Neuronal stem cell (in vitro differentiated cells): ENCODE measurements around the gene EHMT1.

Experiments
- DNase-seq: peaks from one replicate; pipeline ENCODE4 v3.0.0-alpha.2; 2013; ENCODE audit warnings: low spot score
- H2AFZ ChIP-seq: one replicate; pipeline ENCODE4 v1.6.1; 2013; ENCODE audit warnings: mild to moderate bottlenecking, low read length, inconsistent platforms
- H2AK5ac ChIP-seq: 2 replicates; pipeline ENCODE4 v1.6.1; 2013; ENCODE audit warnings: low read depth, mild to moderate bottlenecking, inconsistent platforms, low read length, moderate library complexity, mixed read lengths
- H2BK120ac ChIP-seq: 2 replicates; pipeline ENCODE4 v1.6.1; 2013; ENCODE audit warnings: low read depth, mild to moderate bottlenecking, inconsistent platforms, low read length, moderate library complexity, mixed read lengths
- H2BK12ac ChIP-seq: one replicate; pipeline ENCODE4 v1.6.1; 2013; ENCODE audit warnings: low read length, inconsistent platforms
- H2BK15ac ChIP-seq: 2 replicates; pipeline ENCODE4 v1.6.1; 2013; ENCODE audit warnings: mild to moderate bottlenecking, low read length, inconsistent platforms, mixed read lengths
- H2BK5ac ChIP-seq: one replicate; pipeline ENCODE4 v1.6.1; 2013; ENCODE audit warnings: inconsistent platforms, mild to moderate bottlenecking, low read length, moderate library complexity
- H3K14ac ChIP-seq: one replicate; pipeline ENCODE4 v1.6.1; 2013; ENCODE audit warnings: low read length, inconsistent platforms
- H3K18ac ChIP-seq: 2 replicates; pipeline ENCODE4 v1.6.1; 2013; ENCODE audit warnings: low read length, inconsistent platforms
- H3K23ac ChIP-seq: 2 replicates; pipeline ENCODE4 v1.6.1; 2013; ENCODE audit warnings: low read depth, mild to moderate bottlenecking, mixed read lengths, low read length, inconsistent platforms; ENCODE audit not compliant: poor library complexity
- H3K27ac ChIP-seq: replicated peaks from 3 replicates; pipeline ENCODE4 v1.5.1; 2013; ENCODE audit warnings: low read length, inconsistent platforms
- H3K27me3 ChIP-seq, 3 experiments: 2 replicates each; pipeline ENCODE4 v1.6.1; 2013; ENCODE audit warnings: low read length in 3 of 3, mild to moderate bottlenecking in 2 of 3, inconsistent platforms in 1 of 3, low read depth in 1 of 3, mixed read lengths in 1 of 3, moderate library complexity in 1 of 3; ENCODE audit not compliant: control insufficient read depth in 3 of 3, insufficient read depth in 3 of 3
- H3K36me3 ChIP-seq, 2 donors: replicated peaks in 1 of 2; 2 replicates each; pipeline ENCODE4 v1.6.1; 2013; ENCODE audit warnings: low read length in 2 of 2; ENCODE audit not compliant: control insufficient read depth in 2 of 2, insufficient read depth in 2 of 2
- H3K4ac ChIP-seq: 2 replicates; pipeline ENCODE4 v1.6.1; 2013; ENCODE audit warnings: inconsistent platforms, mild to moderate bottlenecking, low read length, moderate library complexity
- H3K4me1 ChIP-seq, 2 donors: 1 replicate in 1 of 2; 2 replicates in 1 of 2; pipeline ENCODE4 v1.6.1; 2013; ENCODE audit warnings: low read length in 2 of 2, low read depth in 1 of 2; ENCODE audit not compliant: control insufficient read depth in 2 of 2, insufficient read depth in 1 of 2
- H3K4me2 ChIP-seq: one replicate; pipeline ENCODE4 v1.6.1; 2013; ENCODE audit warnings: mild to moderate bottlenecking, low read length, inconsistent platforms; ENCODE audit not compliant: insufficient read depth, poor library complexity, severe bottlenecking
- H3K4me3 ChIP-seq, 2 donors: 2 replicates each; pipeline ENCODE4 v1.5.1; 2013; ENCODE audit warnings: low read length in 2 of 2, mild to moderate bottlenecking in 2 of 2, inconsistent platforms in 1 of 2, moderate library complexity in 1 of 2
- H3K79me1 ChIP-seq: one replicate; pipeline ENCODE4 v1.6.1; 2013; ENCODE audit warnings: low read depth, mild to moderate bottlenecking, inconsistent platforms, low read length, moderate library complexity
- H3K9ac ChIP-seq: one replicate; pipeline ENCODE4 v1.6.1; 2013; ENCODE audit warnings: mild to moderate bottlenecking, low read depth, low read length, inconsistent platforms; ENCODE audit not compliant: poor library complexity
- H3K9me3 ChIP-seq, 2 donors: replicated peaks in 1 of 2; 2 replicates each; pipeline versions ENCODE3 to v1.6.1; 2013; ENCODE audit warnings: low read length in 2 of 2, mild to moderate bottlenecking in 2 of 2, inconsistent platforms in 1 of 2, low read depth in 1 of 2, mixed read lengths in 1 of 2, moderate library complexity in 1 of 2; ENCODE audit not compliant: control insufficient read depth in 2 of 2, insufficient read depth in 1 of 2
- H4K8ac ChIP-seq: one replicate; pipeline ENCODE4 v1.6.1; 2013; ENCODE audit warnings: low read depth, mild to moderate bottlenecking, inconsistent platforms, low read length, moderate library complexity
- H4K91ac ChIP-seq: one replicate; pipeline ENCODE4 v1.6.1; 2013; ENCODE audit warnings: low read length, low read depth, mild to moderate bottlenecking, inconsistent platforms; ENCODE audit not compliant: poor library complexity
- WGBS, 2 donors: extraction: QIAGEN DNeasy Blood & Tissue Kit; methylation state at CpG; one replicate each; pipeline ENCODE4 v1.1.7; 2013; ENCODE audit warnings: missing lambda C conversion rate in 2 of 2, mixed read lengths in 1 of 2; ENCODE audit not compliant: insufficient read length in 2 of 2, insufficient replicate concordance in 1 of 2; ENCODE audit errors: extremely low coverage in 2 of 2; 5-methylcytosine and 5-hydroxymethylcytosine counted together

The EHMT1 gene

GRCh38 chr9:137606005-137606621 is 12.7 kb upstream of the EHMT1 start:
- H3K4me1 ChIP-seq = peaks cover 13 to 16% of the 10 kb centered on the region in 2 donors
- peak overlapping the region; percentile 95 for H2AFZ ChIP-seq
- H3K14ac ChIP-seq = peak overlapping the region; percentile 56
- H4K8ac ChIP-seq = no peak overlapping the region
- no peak overlapping the region for H4K91ac ChIP-seq
- peak overlapping the region; percentile 86 for H3K4me2 ChIP-seq
- H3K4ac ChIP-seq = no peak overlapping the region
- H2BK12ac ChIP-seq = peak overlapping the region; percentile 41
- peak overlapping the region; percentile 85 for H2AK5ac ChIP-seq
- H2BK15ac ChIP-seq = peak overlapping the region; percentile 26
- H3K79me1 ChIP-seq = peaks cover 6% of the 10 kb centered on the region
- WGBS, 2 donors = no CpG with 5 or more reads among the region's 57 CpGs
- DNase-seq = no peak
- peak overlapping the region; percentile 98 for H3K23ac ChIP-seq
- no peak overlapping the region for H2BK120ac ChIP-seq
- no peaks in the 10 kb centered on the region for H3K9me3 ChIP-seq
- H3K4me3 ChIP-seq = peak overlapping the region; percentile 85 to 90
- H3K36me3 ChIP-seq = no peaks in the 10 kb centered on the region
- H3K27me3 ChIP-seq = peaks cover 0 to 8% (median 5%) of the 10 kb centered on the region in 3 experiments
- H3K18ac ChIP-seq = peak overlapping the region; percentile 93
- H2BK5ac ChIP-seq = no peak overlapping the region
- peak overlapping the region; percentile 93 for H3K9ac ChIP-seq
- H3K27ac ChIP-seq = peak overlapping the region; percentile 78

- no peak overlapping the region for H2AFZ ChIP-seq
- H4K91ac ChIP-seq = no peak overlapping the region
- H2AK5ac ChIP-seq = peak overlapping the region; percentile 85
- DNase-seq = no peak
- H3K36me3 ChIP-seq = no peaks in the 10 kb centered on the region
- H3K9ac ChIP-seq = peak overlapping the region; percentile 93
- H3K4me3 ChIP-seq = peak overlapping the region; percentile 85 to 90
- no CpG with 5 or more reads among the region's 13 CpGs for WGBS, 2 donors
- H4K8ac ChIP-seq = no peak overlapping the region
- H3K79me1 ChIP-seq = peaks cover 7% of the 10 kb centered on the region
- H3K23ac ChIP-seq = peak overlapping the region; percentile 98
- no peaks in the 10 kb centered on the region for H3K9me3 ChIP-seq
- H2BK5ac ChIP-seq = no peak overlapping the region
- H2BK15ac ChIP-seq = no peak overlapping the region
- no peak overlapping the region for H2BK12ac ChIP-seq
- H3K14ac ChIP-seq = no peak overlapping the region
- H2BK120ac ChIP-seq = no peak overlapping the region
- H3K27ac ChIP-seq = no peak overlapping the region
- H3K4me1 ChIP-seq = peaks cover 13 to 16% of the 10 kb centered on the region in 2 donors
- peak overlapping the region; percentile 74 for H3K18ac ChIP-seq
- H3K4me2 ChIP-seq = peak overlapping the region; percentile 86
- peaks cover 0 to 8% (median 5%) of the 10 kb centered on the region in 3 experiments for H3K27me3 ChIP-seq
- no peak overlapping the region for H3K4ac ChIP-seq
These were observed 12.1 kb upstream of the EHMT1 start for GRCh38 chr9:137606734-137607138.

GRCh38 chr9:137607141-137607857 is 11.5 kb upstream of the EHMT1 start:
- no peak for DNase-seq
- Histone ChIP-seq H2BK12ac (peak overlapping the region; percentile 4), H3K36me3 (no peaks in the 10 kb centered on the region), H4K8ac (no peak overlapping the region), H3K4me2 (no peak overlapping the region), H3K9me3 (no peaks in the 10 kb centered on the region), H2AFZ (no peak overlapping the region), H2AK5ac (peak overlapping the region; percentile 85), H2BK120ac (no peak overlapping the region), H3K27me3 (peaks cover 0 to 8% (median 5%) of the 10 kb centered on the region in 3 experiments), H3K4me3 (no peak overlapping the region), H4K91ac (no peak overlapping the region), H3K4ac (no peak overlapping the region), H2BK5ac (no peak overlapping the region), H3K79me1 (peaks cover 7% of the 10 kb centered on the region), H3K14ac (peak overlapping the region; percentile 9), H3K27ac (no peak overlapping the region), H3K4me1 (peaks cover 13 to 16% of the 10 kb centered on the region in 2 donors), H3K23ac (peak overlapping the region; percentile 98), H3K18ac (no peak overlapping the region), H3K9ac (peak overlapping the region; percentile 93), H2BK15ac (no peak overlapping the region)
- WGBS, 2 donors = no CpG with 5 or more reads among the region's 17 CpGs

GRCh38 chr9:137610944-137611343 is 7.9 kb upstream of the EHMT1 start:
- Histone ChIP-seq H2BK15ac (no peak overlapping the region), H2BK120ac (no peak overlapping the region), H3K4me3 (no peak overlapping the region), H3K4ac (no peak overlapping the region), H4K91ac (no peak overlapping the region), H3K4me2 (no peak overlapping the region), H3K27ac (no peak overlapping the region), H3K9me3 (no peaks in the 10 kb centered on the region), H3K79me1 (peaks cover 15% of the 10 kb centered on the region), H4K8ac (no peak overlapping the region), H3K27me3 (no peaks in the 10 kb centered on the region), H2AFZ (no peak overlapping the region), H3K9ac (no peak overlapping the region), H3K18ac (no peak overlapping the region), H2BK12ac (no peak overlapping the region), H3K23ac (no peak overlapping the region), H3K4me1 (peaks cover 10 to 13% of the 10 kb centered on the region in 2 donors), H3K36me3 (peaks cover 18 to 28% of the 10 kb centered on the region in 2 donors), H3K14ac (no peak overlapping the region), H2BK5ac (no peak overlapping the region), H2AK5ac (no peak overlapping the region)
- no peak for DNase-seq
- WGBS, 2 donors = no CpG with 5 or more reads among the region's 6 CpGs
